Heart left ventricle (tissue), 16 donors: ENCODE data around the gene CASZ1. TPM values are rescaled to one million over a fixed set of nuclear protein-coding genes. Genes with fewer than 3 reads are reported as not detected.

ENCODE experiments used
- ATAC-seq, 4 donors: fragments of 200-7000 bp; cut with Tn5 transposase; one replicate each; pipeline ENCODE4 v1.9.1; 2020 to 2022; ENCODE audit warnings: moderate library complexity in 4 of 4, mild to moderate bottlenecking in 3 of 4, moderate number of reproducible peaks in 1 of 4
- DNase-seq, 5 donors: peaks; one replicate each; pipeline ENCODE4 v3.0.0-alpha.2; 2020
- H3K27ac ChIP-seq, 12 donors: fragments of 200-600 bp; sonication (generic) in 4 of 12; one replicate each; pipeline versions ENCODE4 v1.5.0 to v1.8.0; 2016 to 2022; ENCODE audit warnings: mild to moderate bottlenecking in 2 of 12
- H3K27me3 ChIP-seq, 9 donors: fragments of 200-600 bp; sonication (generic) in 2 of 9; one replicate each; pipeline versions ENCODE4 v1.5.1 to v1.8.0; 2016 to 2022; ENCODE audit warnings: mild to moderate bottlenecking in 3 of 9
- H3K36me3 ChIP-seq, 9 donors: fragments of 200-600 bp; sonication (generic) in 2 of 9; one replicate each; pipeline versions ENCODE4 v1.5.0 to v1.8.0; 2018 to 2022; ENCODE audit warnings: mild to moderate bottlenecking in 2 of 9
- H3K4me1 ChIP-seq, 12 donors: fragments of 200-600 bp; sonication (generic) in 4 of 12; one replicate each; pipeline versions ENCODE4 v1.5.0 to v1.8.0; 2016 to 2022; ENCODE audit warnings: mild to moderate bottlenecking in 3 of 12
- H3K4me3 ChIP-seq, 12 donors: fragments of 200-600 bp; sonication (generic) in 4 of 12; one replicate each; pipeline versions ENCODE4 v1.5.0 to v1.8.0; 2017 to 2022; ENCODE audit warnings: mild to moderate bottlenecking in 9 of 12, moderate library complexity in 4 of 12
- H3K9me3 ChIP-seq, 12 donors: fragments of 200-600 bp; sonication (generic) in 4 of 12; one replicate each; pipeline versions ENCODE4 v1.5.0 to v1.8.0; 2016 to 2022; ENCODE audit warnings: mild to moderate bottlenecking in 1 of 12
- CTCF ChIP-seq, 12 donors: fragments of 200-600 bp; sonication (generic) in 4 of 12; IDR thresholded peaks; one replicate each; pipeline versions ENCODE4 v1.5.0 to v1.8.0; 2018 to 2022; ENCODE audit warnings: antibody characterized with exemption in 12 of 12, mild to moderate bottlenecking in 5 of 12
- POLR2A ChIP-seq, 2 donors: fragments of 450-650 bp; IDR thresholded peaks; one replicate each; pipeline ENCODE4 v1.6.1; 2017; ENCODE audit warnings: antibody characterized with exemption in 2 of 2, mild to moderate bottlenecking in 2 of 2, moderate library complexity in 2 of 2
- WGBS, 4 donors: extraction: QIAGEN DNeasy Blood & Tissue Kit in 2 of 4; methylation state at CpG; one replicate each; pipeline versions ENCODE4 v1.1.5 to v1.1.7; 2013 to 2018; 5-methylcytosine and 5-hydroxymethylcytosine counted together
- intact Hi-C, 10 donors: fragments of 100-400 bp; cut with DNase I; formaldehyde crosslinking; loops; one replicate each; pipeline versions ENCODE4 v1.11.1 to v1.14.2; 2022
- polyA plus RNA-seq, 2 donors: library from polyadenylated mRNA; stranded (reverse); fragments of 200-250 nt; gene quantifications; one replicate each; pipeline ENCODE4 v1.2.3, GENCODE V29; 2013
- total RNA-seq, 9 donors: library from RNA; depleted of rRNA in 2 of 9; stranded (reverse); fragments of >200 nt in 2 of 9; fragmentation: NEBNext Ultra II Directional in 3 of 9; extraction: Animal tissue kit (Norgen Biotek cat#: 25700) in 3 of 9; gene quantifications; one replicate each; pipeline versions ENCODE4 v1.1.0 to v1.2.4, GENCODE V29; 2016 to 2023
- donor health status: ischemic (EF 13 %, LVEDD 7.1; RV severe dilation, severe dysfunction).
- donor health status: healthy with polysubstance abuse.
- donor health status: DM: no; HTN: yes; CAD: no.
- donor health status: DM: no; HTN: no; CAD: no.
- donor health status: ischemic (EF 25% LVEDD 6.9; RV normal size, moderate dysfunction).
- donor health status: ischemic (EF 25% LVEDD 5.7; RV mildly dilated, moderate dysfunction).
- donor health status: healthy.
- donor health status: DM: yes; HTN: yes; CAD: no.
- donor health status: ischemic (EF 35%, LVEDD 5.7; RV mildly dilated, moderate dysfunction).
- donor health status: nonischemic (EF 11% LVEDD 7.7; RV severe dilation, severe dysfunction).
- donor health status: DM: yes; HTN: yes; CAD: no.
- donor health status: PGD.
- donor health status: ischemic (EF 29% LVEDD 5.4; RV normal size, mild dysfunction).
- donor health status: nonischemic (EF 23%, LVEDD 6.1; RV moderate dilation, normal function).

Gene CASZ1
- total and polyA plus RNA-seq, 11 donors, result 28.8 to 84.9 (median 55.0) TPM

GRCh38 chr1:10765304-10765703 is 31.1 kb downstream of the CASZ1 start:
- intact Hi-C loops, result no loop called here
- WGBS, 4 donors, result 42 to 54% (median 50%) methylated on average over 15 of the region's 15 CpGs
- Histone ChIP-seq H3K9me3 (no peaks in the 10 kb centered on the region), H3K36me3 (peaks cover 0 to 2% (median 0%) of the 10 kb centered on the region in 9 donors), H3K27me3 (no peaks in the 10 kb centered on the region), H3K4me3 (no peak overlapping the region), H3K27ac (peak overlapping the region in 9 of 12 donors; percentile 4 to 86 (median 54)), H3K4me1 (peaks cover 3 to 80% (median 61%) of the 10 kb centered on the region in 12 donors)
- ATAC-seq (peak in 2 of 4 donors; percentile 1), DNase-seq (no peak)
- TF ChIP-seq CTCF (IDR thresholded peaks at IDR 0.05) (no peak), POLR2A (IDR thresholded peaks at IDR 0.05) (no peak)

GRCh38 chr1:10764296-10764798 is 32.1 kb downstream of the CASZ1 start:
- intact Hi-C loops, result no loop called here
- Histone ChIP-seq H3K4me3 (no peak overlapping the region), H3K27me3 (no peaks in the 10 kb centered on the region), H3K4me1 (peaks cover 3 to 86% (median 63%) of the 10 kb centered on the region in 12 donors), H3K9me3 (no peaks in the 10 kb centered on the region), H3K36me3 (peaks cover 0 to 10% (median 0%) of the 10 kb centered on the region in 9 donors), H3K27ac (peak overlapping the region in 10 of 12 donors; percentile 7 to 86 (median 56))
- ATAC-seq (peak; percentile 34 to 72 (median 66)), DNase-seq (peak in 2 of 5 donors; percentile 50 to 63)
- 50 to 65% (median 58%) methylated on average over 6 of the region's 6 CpGs for WGBS, 4 donors
- no peak for TF ChIP-seq CTCF (IDR thresholded peaks at IDR 0.05)
- no peak for TF ChIP-seq POLR2A (IDR thresholded peaks at IDR 0.05)

- Histone ChIP-seq H3K4me3 (no peak overlapping the region), H3K27ac (peak overlapping the region; percentile 52 to 86 (median 72)), H3K36me3 (peaks cover 0 to 11% (median 0%) of the 10 kb centered on the region in 9 donors), H3K4me1 (peaks cover 3 to 94% (median 67%) of the 10 kb centered on the region in 12 donors), H3K9me3 (no peaks in the 10 kb centered on the region), H3K27me3 (no peaks in the 10 kb centered on the region)
- TF ChIP-seq CTCF (IDR thresholded peaks at IDR 0.05) (no peak), POLR2A (IDR thresholded peaks at IDR 0.05) (no peak)
- intact Hi-C loops, result no loop called here
- no peak for ATAC-seq
- DNase-seq, result no peak
- 68 to 72% (median 70%) methylated on average over 10 to 12 of the region's 12 CpGs for WGBS, 4 donors
Observed at GRCh38 chr1:10762875-10763274, 33.6 kb downstream of the CASZ1 start.

GRCh38 chr1:10762153-10762523 is 34.3 kb downstream of the CASZ1 start:
- DNase-seq (peak in 1 of 5 donors; percentile 55), ATAC-seq (peak in 3 of 4 donors; percentile 1 to 38 (median 11))
- Histone ChIP-seq H3K4me1 (peaks cover 3 to 94% (median 69%) of the 10 kb centered on the region in 12 donors), H3K36me3 (peaks cover 0 to 11% (median 0%) of the 10 kb centered on the region in 9 donors), H3K27me3 (no peaks in the 10 kb centered on the region), H3K4me3 (peak overlapping the region in 5 of 12 donors; percentile 14 to 30 (median 20)), H3K9me3 (no peaks in the 10 kb centered on the region), H3K27ac (peak overlapping the region; percentile 52 to 86 (median 72))
- intact Hi-C loops, result no loop called here
- 17 to 36% (median 30%) methylated on average over 6 of the region's 6 CpGs for WGBS, 4 donors
- TF ChIP-seq POLR2A (IDR thresholded peaks at IDR 0.05) (no peak), CTCF (IDR thresholded peaks at IDR 0.05) (no peak)
